Astrocyte (in vitro differentiated cells and primary cell): ENCODE data around the gene VSTM2L. TPM values are rescaled to one million over a fixed set of nuclear protein-coding genes. Genes with fewer than 3 reads are reported as not detected.

Source experiments
- DNase-seq: peaks from one replicate; pipeline ENCODE4 v3.0.0-alpha.2; 2010; ENCODE audit warnings: low read depth
- FAIRE-seq: peaks from 2 replicates; lab custom pipeline; 2011; peaks lifted over from hg19 to GRCh38; lab: Jason Lieb, UNC
- H2AFZ ChIP-seq: 2 replicates; pipeline ENCODE4 v1.6.0; 2012; ENCODE audit warnings: low read depth, low read length, inconsistent platforms
- H3K27ac ChIP-seq: 2 replicates; pipeline ENCODE4 v1.5.1; 2011; ENCODE audit warnings: low read depth, low read length, inconsistent platforms
- H3K27me3 ChIP-seq: 2 replicates; pipeline ENCODE4 v1.6.0; 2011; ENCODE audit warnings: low read length, inconsistent platforms; ENCODE audit not compliant: insufficient read depth
- H3K36me3 ChIP-seq: 2 replicates; pipeline ENCODE4 v1.5.1; 2011; ENCODE audit warnings: low read length, inconsistent platforms; ENCODE audit not compliant: insufficient read depth
- H3K4me1 ChIP-seq: 2 replicates; pipeline ENCODE4 v1.5.1; 2011; ENCODE audit warnings: low read length, inconsistent platforms; ENCODE audit not compliant: insufficient read depth
- H3K4me2 ChIP-seq: 2 replicates; pipeline ENCODE4 v1.6.0; 2012; ENCODE audit warnings: low read length, inconsistent platforms
- H3K4me3 ChIP-seq: 2 replicates; pipeline ENCODE4 v1.5.1; 2011; ENCODE audit warnings: low read depth, mild to moderate bottlenecking, low read length, inconsistent platforms; ENCODE audit not compliant: insufficient read depth
- H3K79me2 ChIP-seq: 2 replicates; pipeline ENCODE4 v1.6.0; 2012; ENCODE audit warnings: mild to moderate bottlenecking, low read length, inconsistent platforms; ENCODE audit not compliant: insufficient read depth
- H3K9ac ChIP-seq: 2 replicates; pipeline ENCODE4 v1.6.0; 2012; ENCODE audit warnings: mild to moderate bottlenecking, low read length, inconsistent platforms
- H3K9me3 ChIP-seq: 2 replicates; pipeline ENCODE4 v1.5.1; 2012; ENCODE audit warnings: low read depth, mild to moderate bottlenecking, low read length, inconsistent platforms; ENCODE audit not compliant: insufficient read depth
- H4K20me1 ChIP-seq: 2 replicates; pipeline ENCODE4 v1.6.0; 2012; ENCODE audit warnings: low read length, inconsistent platforms; ENCODE audit not compliant: insufficient read depth
- H3K27ac Mint-ChIP-seq: one replicate; pipeline ENCODE4 v1.8.0; 2021; ENCODE audit warnings: mild to moderate bottlenecking, mixed read lengths; ENCODE audit not compliant: unreplicated experiment
- H3K27me3 Mint-ChIP-seq: one replicate; pipeline ENCODE4 v1.8.0; 2021; ENCODE audit warnings: low read depth, mixed read lengths; ENCODE audit not compliant: unreplicated experiment
- H3K36me3 Mint-ChIP-seq: one replicate; pipeline ENCODE4 v1.8.0; 2021; ENCODE audit warnings: low read depth, mixed read lengths; ENCODE audit not compliant: unreplicated experiment
- H3K4me1 Mint-ChIP-seq: one replicate; pipeline ENCODE4 v1.8.0; 2021; ENCODE audit warnings: low read depth, mixed read lengths; ENCODE audit not compliant: unreplicated experiment
- H3K4me3 Mint-ChIP-seq: one replicate; pipeline ENCODE4 v1.8.0; 2021; ENCODE audit warnings: mild to moderate bottlenecking, moderate library complexity, mixed read lengths; ENCODE audit not compliant: unreplicated experiment
- H3K9me3 Mint-ChIP-seq: one replicate; pipeline ENCODE4 v1.8.0; 2021; ENCODE audit warnings: mild to moderate bottlenecking, mixed read lengths; ENCODE audit not compliant: unreplicated experiment
- CTCF ChIP-seq: IDR thresholded peaks from 2 replicates; pipeline ENCODE4 v1.5.1; 2011; ENCODE audit warnings: low read depth, mild to moderate bottlenecking, inconsistent platforms, low read length, moderate library complexity; ENCODE audit not compliant: insufficient read depth
- EZH2 ChIP-seq: IDR thresholded peaks from 2 replicates; pipeline ENCODE4 v1.6.1; 2012; ENCODE audit warnings: mild to moderate bottlenecking, low read length, inconsistent platforms; ENCODE audit not compliant: insufficient read depth
- total RNA-seq: library from RNA; stranded (reverse); gene quantifications from 2 replicates; pipeline ENCODE4 v1.2.1, GENCODE V29; 2021

VSTM2L gene
- total RNA-seq, 1 donor from 2014 or later = 18.5 TPM

- H3K27ac Mint-ChIP-seq = no peak overlapping the region
- Histone ChIP-seq H3K27ac (no peak overlapping the region), H4K20me1 (no peaks in the 10 kb centered on the region), H3K79me2 (no peaks in the 10 kb centered on the region), H3K4me1 (no peaks in the 10 kb centered on the region), H3K9me3 (no peaks in the 10 kb centered on the region), H3K4me3 (no peak overlapping the region), H3K27me3 (no peaks in the 10 kb centered on the region), H3K9ac (no peak overlapping the region), H3K36me3 (no peaks in the 10 kb centered on the region), H2AFZ (no peak overlapping the region), H3K4me2 (no peak overlapping the region)
- TF ChIP-seq CTCF (no peak), EZH2 (no peak)
- H3K4me1 Mint-ChIP-seq = no peaks in the 10 kb centered on the region
- DNase-seq (no peak), FAIRE-seq (no peak)
- H3K9me3 Mint-ChIP-seq = peaks cover 2% of the 10 kb centered on the region
- peaks cover 31% of the 10 kb centered on the region for H3K27me3 Mint-ChIP-seq
- H3K4me3 Mint-ChIP-seq = no peak overlapping the region
- no peaks in the 10 kb centered on the region for H3K36me3 Mint-ChIP-seq
These were observed 21.2 kb upstream of the VSTM2L start for GRCh38 chr20:37881601-37882343.

- H3K4me1 Mint-ChIP-seq = no peaks in the 10 kb centered on the region
- Histone ChIP-seq H2AFZ (no peak overlapping the region), H3K4me3 (no peak overlapping the region), H3K27ac (no peak overlapping the region), H3K9ac (no peak overlapping the region), H3K4me1 (no peaks in the 10 kb centered on the region), H3K4me2 (no peak overlapping the region), H3K27me3 (no peaks in the 10 kb centered on the region), H3K79me2 (no peaks in the 10 kb centered on the region), H3K36me3 (no peaks in the 10 kb centered on the region), H3K9me3 (no peaks in the 10 kb centered on the region), H4K20me1 (no peaks in the 10 kb centered on the region)
- peaks cover 40% of the 10 kb centered on the region for H3K27me3 Mint-ChIP-seq
- DNase-seq (no peak), FAIRE-seq (no peak)
- H3K36me3 Mint-ChIP-seq = no peaks in the 10 kb centered on the region
- H3K4me3 Mint-ChIP-seq = no peak overlapping the region
- H3K9me3 Mint-ChIP-seq = peaks cover 2% of the 10 kb centered on the region
- no peak overlapping the region for H3K27ac Mint-ChIP-seq
- TF ChIP-seq CTCF = no peak
These were observed 19.8 kb upstream of the VSTM2L start for GRCh38 chr20:37882961-37883712.

DNA sequence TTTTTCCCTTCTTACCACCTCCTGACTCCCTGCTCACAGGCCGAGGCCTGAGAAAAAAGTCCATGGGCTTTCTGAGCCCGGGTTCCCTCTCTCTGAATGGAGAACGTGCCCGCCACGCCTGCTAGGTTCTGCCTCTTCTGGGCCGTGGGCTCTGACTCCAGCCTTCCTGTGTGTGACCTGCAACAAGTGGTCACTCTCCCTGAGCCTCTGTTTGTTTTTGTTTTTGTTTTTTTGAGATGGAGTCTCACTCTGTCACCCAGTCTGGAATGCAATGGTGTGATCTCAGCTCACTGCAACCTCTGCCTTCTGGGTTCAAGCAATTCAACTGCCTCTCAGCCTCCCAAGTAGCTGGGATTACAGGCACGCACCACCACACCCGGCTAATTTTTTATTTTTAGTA, 17.9 kb upstream of the VSTM2L start:
- no peak for FAIRE-seq
- TF ChIP-seq CTCF (no peak), EZH2 (no peak)

More for the DNA sequence above, 17.9 kb upstream of the VSTM2L start:
- Histone ChIP-seq H3K4me3 (no peak overlapping the region), H3K4me2 (no peak overlapping the region), H2AFZ (no peak overlapping the region), H3K9ac (no peak overlapping the region), H4K20me1 (no peaks in the 10 kb centered on the region), H3K27me3 (no peaks in the 10 kb centered on the region), H3K9me3 (no peaks in the 10 kb centered on the region), H3K79me2 (no peaks in the 10 kb centered on the region), H3K4me1 (no peaks in the 10 kb centered on the region), H3K36me3 (no peaks in the 10 kb centered on the region), H3K27ac (no peak overlapping the region)
- H3K36me3 Mint-ChIP-seq = no peaks in the 10 kb centered on the region
- no peak overlapping the region for H3K27ac Mint-ChIP-seq
- H3K9me3 Mint-ChIP-seq = peaks cover 2% of the 10 kb centered on the region
- H3K4me3 Mint-ChIP-seq = no peak overlapping the region
- H3K4me1 Mint-ChIP-seq = no peaks in the 10 kb centered on the region
- H3K27me3 Mint-ChIP-seq = peaks cover 41% of the 10 kb centered on the region
- DNase-seq = no peak
